Skin epidermis (tissue), 12 donors: Measurements from ENCODE around the gene SPPL3.
"Not testable (repeated sequence)": the region's sequence is repeated elsewhere in the genome, so short reads cannot be mapped to it uniquely, and the experiment has no call there.

Source experiments
- H3K27ac ChIP-seq, 21 experiments: fragments of 200-600 bp; sonication (generic) in 11 of 21; one replicate each; pipeline ENCODE4 v1.5.0; 2020; ENCODE audit warnings: mild to moderate bottlenecking in 3 of 21, inconsistent platforms in 2 of 21, moderate library complexity in 2 of 21
- H3K4me3 ChIP-seq, 7 experiments: fragments of 200-600 bp; sonication (generic) in 2 of 7; one replicate each; pipeline ENCODE4 v1.5.0; 2020; ENCODE audit warnings: inconsistent platforms in 2 of 7, mild to moderate bottlenecking in 2 of 7, moderate library complexity in 1 of 7

SPPL3 gene

GRCh38 chr12:120738252-120739030, 165.7 kb downstream of the SPPL3 start:
- no peak overlapping the region for H3K27ac ChIP-seq
- H3K4me3 ChIP-seq: no peak overlapping the region

- no peak overlapping the region for H3K27ac ChIP-seq
- no peak overlapping the region for H3K4me3 ChIP-seq
Observed at GRCh38 chr12:120737557-120738251, 166.5 kb downstream of the SPPL3 start.

GRCh38 chr12:120736404-120737331, 167.5 kb downstream of the SPPL3 start:
- Histone ChIP-seq H3K27ac (no peak overlapping the region), H3K4me3 (no peak overlapping the region)

- no peak overlapping the region for H3K4me3 ChIP-seq
- no peak overlapping the region for H3K27ac ChIP-seq
Observed at GRCh38 chr12:120735181-120735580, 169.0 kb downstream of the SPPL3 start.

- Histone ChIP-seq H3K4me3 (no peak overlapping the region), H3K27ac (no peak overlapping the region)
Observed at GRCh38 chr12:120734210-120734609, 169.9 kb downstream of the SPPL3 start.

GRCh38 chr12:120733574-120733973, 170.6 kb downstream of the SPPL3 start:
- no peak overlapping the region for H3K27ac ChIP-seq
- no peak overlapping the region for H3K4me3 ChIP-seq

GRCh38 chr12:120732198-120732597, 172.0 kb downstream of the SPPL3 start:
- H3K4me3 ChIP-seq, H3K27ac ChIP-seq: not testable (repeated sequence)

GRCh38 chr12:120726961-120727360, 177.2 kb downstream of the SPPL3 start:
- Histone ChIP-seq H3K4me3 (no peak overlapping the region), H3K27ac (peak overlapping the region in 1 of 21 experiments; percentile 37)

- H3K4me3 ChIP-seq: peak overlapping the region in 4 of 7 experiments; percentile 65 to 71 (median 70)
- H3K27ac ChIP-seq: peak overlapping the region in 4 of 21 experiments; percentile 56 to 82 (median 79)
Observed at GRCh38 chr12:120726510-120726793, 177.7 kb downstream of the SPPL3 start.

- H3K4me3 ChIP-seq: peak within 1 kb of the TSS; percentile 56 to 80 (median 70)
- H3K27ac ChIP-seq: peak within 1 kb of the TSS; percentile 26 to 83 (median 72)
Observed at GRCh38 chr12:120725659-120726509, 178.3 kb downstream of the SPPL3 start, which contains the start of gene ACADS. ACADS (plus strand) TSS chr12:120725826; CDS start chr12:120725886, 60 bp downstream.

GRCh38 chr12:120725151-120725658, 179.0 kb downstream of the SPPL3 start:
- Histone ChIP-seq H3K27ac (peak overlapping the region in 9 of 21 experiments; percentile 26 to 82 (median 67)), H3K4me3 (peak overlapping the region; percentile 56 to 80 (median 70))

GRCh38 chr12:120724720-120725119, 179.4 kb downstream of the SPPL3 start:
- Histone ChIP-seq H3K4me3 (no peak overlapping the region), H3K27ac (no peak overlapping the region)

- no peak overlapping the region for H3K27ac ChIP-seq
- H3K4me3 ChIP-seq: no peak overlapping the region
Observed at GRCh38 chr12:120722784-120723183, 181.4 kb downstream of the SPPL3 start.

- Histone ChIP-seq H3K4me3 (no peak overlapping the region), H3K27ac (no peak overlapping the region)
Observed at GRCh38 chr12:120721866-120722265, 182.3 kb downstream of the SPPL3 start.

GRCh38 chr12:120720987-120721801, 183.0 kb downstream of the SPPL3 start:
- peak overlapping the region in 5 of 21 experiments; percentile 0 to 34 (median 20) for H3K27ac ChIP-seq
- H3K4me3 ChIP-seq: no peak overlapping the region

- Histone ChIP-seq H3K4me3 (no peak overlapping the region), H3K27ac (peak overlapping the region in 10 of 21 experiments; percentile 0 to 63 (median 26))
Observed at GRCh38 chr12:120720234-120720986, 183.7 kb downstream of the SPPL3 start.

- Histone ChIP-seq H3K4me3 (no peak overlapping the region), H3K27ac (peak overlapping the region in 7 of 21 experiments; percentile 0 to 63 (median 25))
Observed at GRCh38 chr12:120719496-120720233, 184.5 kb downstream of the SPPL3 start.
